Activated CD4-positive, alpha-beta T cell treated with anti-CD3 and anti-CD28 coated beads for 1 hour (primary cell): Measurements from ENCODE around the gene EFNB2.

Experiments used
- DNase-seq: peaks from one replicate; pipeline ENCODE4 v3.0.0-alpha.2; 2020

EFNB2 gene

DNA sequence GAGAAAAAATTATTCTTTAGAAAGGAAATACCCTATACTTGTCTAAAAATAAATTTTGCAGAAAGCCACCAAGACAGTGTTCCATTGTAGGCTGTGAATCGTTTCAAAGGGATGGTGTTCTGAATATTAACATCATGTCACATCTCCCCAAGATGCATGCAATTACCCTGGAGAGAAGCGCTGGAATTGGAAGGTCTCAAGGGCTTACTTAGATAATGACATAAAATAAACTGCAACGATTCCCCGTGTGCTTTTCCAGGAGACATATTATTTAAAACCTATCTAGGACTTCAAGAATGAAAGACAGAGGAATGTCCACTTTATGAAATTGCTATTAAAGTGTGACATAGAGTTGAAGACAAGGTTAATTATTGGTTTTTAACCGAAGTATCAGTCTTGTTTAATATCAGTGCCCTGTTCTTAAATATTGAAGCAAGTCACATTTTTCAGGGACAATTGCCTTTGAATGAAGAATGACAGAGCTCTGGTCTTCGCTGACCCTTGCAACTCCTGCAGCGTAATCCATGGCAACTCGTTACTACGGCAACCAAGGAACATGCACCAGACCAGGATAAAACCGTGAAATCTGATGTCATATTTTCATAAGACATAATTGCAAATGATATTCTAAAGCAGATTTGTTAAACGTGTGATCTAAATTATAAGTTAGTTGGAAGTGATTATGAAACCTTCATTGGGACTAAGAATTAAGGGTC lies 91.7 kb downstream of the EFNB2 start:
- DNase-seq = no peak

DNA sequence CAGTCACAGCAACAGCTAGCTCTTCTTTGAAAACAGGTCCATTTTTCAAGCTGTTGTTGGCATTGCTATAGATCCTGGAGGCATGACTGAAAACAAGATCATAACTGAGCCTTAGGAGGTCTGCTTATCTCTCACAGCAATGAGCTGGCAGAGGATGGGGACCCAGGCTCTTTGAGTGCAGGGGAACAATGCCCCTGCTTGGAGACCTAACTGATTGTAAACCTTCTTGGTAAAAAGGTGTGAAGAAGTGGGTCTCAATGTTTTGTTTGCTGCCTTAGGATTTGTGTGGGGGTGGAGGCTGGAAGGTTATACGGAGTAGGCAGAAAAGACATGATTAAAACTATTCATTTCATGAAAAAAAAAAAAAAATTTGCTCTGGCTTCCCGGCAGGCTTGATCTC lies 94.6 kb downstream of the EFNB2 start:
- DNase-seq = no peak
